Psoas muscle (tissue), 8 donors: ENCODE results near the gene CCNQ. TPM values are rescaled to one million over a fixed set of nuclear protein-coding genes. Genes with fewer than 3 reads are reported as not detected.

ENCODE experiments used
- ATAC-seq, 4 donors: fragments of 200-7000 bp; cut with Tn5 transposase; one replicate each; pipeline ENCODE4 v1.9.1; 2020; ENCODE audit warnings: moderate library complexity in 3 of 4, mild to moderate bottlenecking in 2 of 4
- DNase-seq, 2 donors: peaks; one replicate each; pipeline ENCODE4 v3.0.0-alpha.2; 2020
- H3K27ac ChIP-seq: fragments of 200-600 bp; one replicate; pipeline ENCODE4 v1.8.0; 2022
- H3K27me3 ChIP-seq, 3 donors: fragments of 200-600 bp in 1 of 3; one replicate each; pipeline versions ENCODE4 v1.6.1 to v1.8.0; 2013 to 2022; ENCODE audit warnings: low read length in 2 of 3, mild to moderate bottlenecking in 2 of 3, moderate library complexity in 1 of 3; ENCODE audit not compliant: insufficient read depth in 3 of 3
- H3K36me3 ChIP-seq, 2 donors: fragments of 200-600 bp in 1 of 2; one replicate each; pipeline versions ENCODE4 v1.6.1 to v1.8.0; 2013 to 2022; ENCODE audit warnings: low read depth in 1 of 2, mild to moderate bottlenecking in 1 of 2, moderate library complexity in 1 of 2; ENCODE audit not compliant: insufficient read depth in 1 of 2
- H3K4me1 ChIP-seq: fragments of 200-600 bp; one replicate; pipeline ENCODE4 v1.8.0; 2022
- H3K4me3 ChIP-seq: fragments of 200-600 bp; one replicate; pipeline ENCODE4 v1.8.0; 2022; ENCODE audit warnings: mild to moderate bottlenecking
- H3K9me3 ChIP-seq: fragments of 200-600 bp; one replicate; pipeline ENCODE4 v1.8.0; 2022
- WGBS, 3 donors: extraction: QIAGEN DNeasy Blood & Tissue Kit; methylation state at CpG; one replicate each; pipeline versions ENCODE4 v1.1.6 to v1.1.7; 2013; 5-methylcytosine and 5-hydroxymethylcytosine counted together
- intact Hi-C, 2 donors: fragments of 100-400 bp; cut with DNase I; formaldehyde crosslinking; loops; one replicate each; pipeline versions ENCODE4 v1.11.0 to v1.14.2; 2022
- polyA plus RNA-seq, 3 donors: library from polyadenylated mRNA; stranded (reverse); fragments of 200-250 nt; gene quantifications; one replicate each; pipeline ENCODE4 v1.2.3, GENCODE V29; 2013
- total RNA-seq, 4 donors: library from RNA; stranded (reverse); fragmentation: NEBNext Ultra II Directional in 2 of 4; extraction: Animal tissue kit (Norgen Biotek cat#: 25700) in 2 of 4; gene quantifications; one replicate each; pipeline versions ENCODE4 v1.2.1 to v1.2.4, GENCODE V29; 2021 to 2023
- TF ChIP-seq, protein P1 (sequence below): fragments of 200-600 bp; IDR thresholded peaks from one replicate; pipeline ENCODE4 v1.8.0; 2022; ENCODE audit warnings: antibody characterized with exemption
- donor health status: healthy with polysubstance abuse.
- donor health status: DM: no; HTN: no; CAD: no; lungs with moderate emphysema.
- donor health status: Bipolar disorder and iron deficiency.
- donor health status: healthy.
- donor health status: DM: yes; HTN: yes; CAD: no.
- donor health status: DM: no; HTN: no; CAD: no.
- donor health status: DM: no; HTN: no; CAD: no.
- donor health status: DM: yes; HTN: yes; CAD: no.

CCNQ gene
- total and polyA plus RNA-seq, 7 donors: 17.0 to 53.5 (median 34.3) TPM

- no peaks in the 10 kb centered on the region for H3K4me1 ChIP-seq
- ATAC-seq (no peak), DNase-seq (no peak)
- 90 to 96% (median 95%) methylated on average over 21 of the region's 21 CpGs for WGBS, 3 donors
- H3K9me3 ChIP-seq: no peaks in the 10 kb centered on the region
- no peak overlapping the region for H3K4me3 ChIP-seq
- H3K27me3 ChIP-seq: no peaks in the 10 kb centered on the region
- intact Hi-C loops: no loop called here
- H3K27ac ChIP-seq: no peak overlapping the region
- peaks cover 0 to 17% of the 10 kb centered on the region in 2 donors for H3K36me3 ChIP-seq
- TF ChIP-seq, protein P1, sequence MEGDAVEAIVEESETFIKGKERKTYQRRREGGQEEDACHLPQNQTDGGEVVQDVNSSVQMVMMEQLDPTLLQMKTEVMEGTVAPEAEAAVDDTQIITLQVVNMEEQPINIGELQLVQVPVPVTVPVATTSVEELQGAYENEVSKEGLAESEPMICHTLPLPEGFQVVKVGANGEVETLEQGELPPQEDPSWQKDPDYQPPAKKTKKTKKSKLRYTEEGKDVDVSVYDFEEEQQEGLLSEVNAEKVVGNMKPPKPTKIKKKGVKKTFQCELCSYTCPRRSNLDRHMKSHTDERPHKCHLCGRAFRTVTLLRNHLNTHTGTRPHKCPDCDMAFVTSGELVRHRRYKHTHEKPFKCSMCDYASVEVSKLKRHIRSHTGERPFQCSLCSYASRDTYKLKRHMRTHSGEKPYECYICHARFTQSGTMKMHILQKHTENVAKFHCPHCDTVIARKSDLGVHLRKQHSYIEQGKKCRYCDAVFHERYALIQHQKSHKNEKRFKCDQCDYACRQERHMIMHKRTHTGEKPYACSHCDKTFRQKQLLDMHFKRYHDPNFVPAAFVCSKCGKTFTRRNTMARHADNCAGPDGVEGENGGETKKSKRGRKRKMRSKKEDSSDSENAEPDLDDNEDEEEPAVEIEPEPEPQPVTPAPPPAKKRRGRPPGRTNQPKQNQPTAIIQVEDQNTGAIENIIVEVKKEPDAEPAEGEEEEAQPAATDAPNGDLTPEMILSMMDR: no peak
These were observed 2.8 kb downstream of the CCNQ start for GRCh38 chrX:153595859-153596857.

- 87 to 95% (median 93%) methylated on average over 8 to 11 of the region's 11 CpGs for WGBS, 3 donors
- Histone ChIP-seq H3K27ac (no peak overlapping the region), H3K9me3 (no peaks in the 10 kb centered on the region), H3K4me3 (no peak overlapping the region), H3K36me3 (peaks cover 0 to 17% of the 10 kb centered on the region in 2 donors), H3K27me3 (no peaks in the 10 kb centered on the region), H3K4me1 (no peaks in the 10 kb centered on the region)
- DNase-seq (no peak), ATAC-seq (no peak)
- intact Hi-C loops: no loop called here
- TF ChIP-seq, protein P1: no peak
These were observed 3.6 kb downstream of the CCNQ start for GRCh38 chrX:153595387-153595786.

DNA sequence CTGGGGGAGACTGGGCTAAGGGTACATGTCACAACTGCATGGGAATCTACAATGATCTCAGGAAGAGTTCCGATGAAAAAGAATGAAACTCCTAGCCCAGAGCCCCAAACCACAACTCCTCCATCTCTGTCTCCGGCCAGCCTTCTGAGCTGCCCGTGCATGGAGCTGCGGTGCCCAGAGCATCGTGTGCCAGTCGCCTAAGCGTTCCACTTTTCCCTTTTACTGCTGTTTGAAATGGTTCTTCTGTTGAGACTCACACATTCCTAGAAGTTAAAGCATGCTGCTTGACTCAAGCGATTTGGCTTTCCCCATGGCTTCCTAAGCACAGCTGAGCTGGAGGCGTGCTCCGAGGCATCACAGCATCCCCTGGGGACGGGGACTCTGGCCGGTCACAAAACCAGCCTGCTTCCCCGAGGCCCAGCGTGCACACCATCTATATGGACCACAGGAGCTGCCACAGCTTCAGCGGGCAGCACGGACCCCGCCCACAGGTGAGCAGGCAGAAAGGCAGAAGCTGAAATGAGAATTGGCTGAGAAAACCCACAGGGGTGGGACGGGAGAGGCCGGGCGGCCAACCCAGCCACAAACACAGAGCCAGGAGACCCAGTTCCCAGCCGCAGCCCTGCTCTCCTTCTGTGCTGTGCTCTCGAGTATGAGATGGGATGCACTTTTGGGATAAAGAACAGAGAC, 5.0 kb downstream of the CCNQ start:
- no peaks in the 10 kb centered on the region for H3K9me3 ChIP-seq
- no peak for ATAC-seq
- no peaks in the 10 kb centered on the region for H3K27me3 ChIP-seq
- intact Hi-C loops: no loop called here
- no peak overlapping the region for H3K27ac ChIP-seq
- H3K36me3 ChIP-seq: peaks cover 0 to 17% of the 10 kb centered on the region in 2 donors
- H3K4me1 ChIP-seq: no peaks in the 10 kb centered on the region
- H3K4me3 ChIP-seq: no peak overlapping the region
- no peak for DNase-seq
- WGBS, 3 donors: 60 to 74% (median 62%) methylated on average over 19 to 22 of the region's 22 CpGs
- TF ChIP-seq, protein P1: no peak

GRCh38 chrX:153592966-153593688, 5.8 kb downstream of the CCNQ start:
- peak; percentile 47 to 87 (median 70) for ATAC-seq
- peak; percentile 39 to 84 for DNase-seq
- TF ChIP-seq, protein P1: no peak
- intact Hi-C loops: no loop called here
- no peak overlapping the region for H3K4me3 ChIP-seq
- H3K9me3 ChIP-seq: no peaks in the 10 kb centered on the region
- no peaks in the 10 kb centered on the region for H3K4me1 ChIP-seq
- H3K27me3 ChIP-seq: no peaks in the 10 kb centered on the region
- no peak overlapping the region for H3K27ac ChIP-seq
- 53 to 68% (median 60%) methylated on average over 10 to 12 of the region's 12 CpGs for WGBS, 3 donors
- peaks cover 0 to 24% of the 10 kb centered on the region in 2 donors for H3K36me3 ChIP-seq
